Measurements from ENCODE around the gene TBL1X.

DNA sequence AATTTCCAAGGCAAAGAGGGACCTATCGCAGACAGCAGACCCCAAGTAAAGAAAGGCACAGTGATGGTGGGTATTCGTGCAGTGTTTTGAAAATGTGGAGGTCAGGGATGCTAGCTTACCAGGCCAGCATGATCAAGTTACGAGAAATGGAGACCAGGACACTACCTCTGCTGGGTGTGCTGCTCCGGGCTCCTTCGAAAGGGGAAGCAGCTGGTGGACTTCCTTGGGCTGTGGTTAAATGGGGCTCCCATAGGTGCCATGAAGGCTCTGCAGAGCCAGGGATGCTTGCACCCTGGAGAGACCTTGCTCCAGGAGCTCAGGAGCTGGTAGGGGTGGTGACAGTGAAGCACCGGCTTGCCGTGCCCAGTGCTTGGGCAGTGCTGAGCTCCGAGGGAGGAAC lies 68.8 kb downstream of the TBL1X start:
- TF ChIP-seq, protein P1, sequence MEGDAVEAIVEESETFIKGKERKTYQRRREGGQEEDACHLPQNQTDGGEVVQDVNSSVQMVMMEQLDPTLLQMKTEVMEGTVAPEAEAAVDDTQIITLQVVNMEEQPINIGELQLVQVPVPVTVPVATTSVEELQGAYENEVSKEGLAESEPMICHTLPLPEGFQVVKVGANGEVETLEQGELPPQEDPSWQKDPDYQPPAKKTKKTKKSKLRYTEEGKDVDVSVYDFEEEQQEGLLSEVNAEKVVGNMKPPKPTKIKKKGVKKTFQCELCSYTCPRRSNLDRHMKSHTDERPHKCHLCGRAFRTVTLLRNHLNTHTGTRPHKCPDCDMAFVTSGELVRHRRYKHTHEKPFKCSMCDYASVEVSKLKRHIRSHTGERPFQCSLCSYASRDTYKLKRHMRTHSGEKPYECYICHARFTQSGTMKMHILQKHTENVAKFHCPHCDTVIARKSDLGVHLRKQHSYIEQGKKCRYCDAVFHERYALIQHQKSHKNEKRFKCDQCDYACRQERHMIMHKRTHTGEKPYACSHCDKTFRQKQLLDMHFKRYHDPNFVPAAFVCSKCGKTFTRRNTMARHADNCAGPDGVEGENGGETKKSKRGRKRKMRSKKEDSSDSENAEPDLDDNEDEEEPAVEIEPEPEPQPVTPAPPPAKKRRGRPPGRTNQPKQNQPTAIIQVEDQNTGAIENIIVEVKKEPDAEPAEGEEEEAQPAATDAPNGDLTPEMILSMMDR (IDR thresholded peaks at IDR 0.05): no peak
- TF ChIP-seq POLR2A (IDR thresholded peaks at IDR 0.05) (no peak), POLR2AphosphoS5 (IDR thresholded peaks at IDR 0.05) (no peak)

Data from breast epithelium (tissue), 3 donors.